ENCODE data around the gene P2RY2.

P2RY2 gene

GRCh38 chr11:73246303-73246702, 28.2 kb downstream of the P2RY2 start:
- no peak for TF ChIP-seq CTCF (IDR thresholded peaks at IDR 0.05; ENCODE audit: insufficient read depth, missing control alignments)
- no peak for DNase-seq (ENCODE audit: insufficient read length, low spot score)
- no peak for FAIRE-seq

- DNase-seq (ENCODE audit: insufficient read length, low spot score) (no peak), FAIRE-seq (no peak)
- TF ChIP-seq CTCF (IDR thresholded peaks at IDR 0.05; ENCODE audit: insufficient read depth, missing control alignments) = no peak
Observed at GRCh38 chr11:73248526-73249185, 30.6 kb downstream of the P2RY2 start.

GRCh38 chr11:73249304-73249703, 31.2 kb downstream of the P2RY2 start:
- DNase-seq (ENCODE audit: insufficient read length, low spot score) = no peak
- no peak for TF ChIP-seq CTCF (IDR thresholded peaks at IDR 0.05; ENCODE audit: insufficient read depth, missing control alignments)
- no peak for FAIRE-seq

- DNase-seq (ENCODE audit: insufficient read length, low spot score) (no peak), FAIRE-seq (no peak)
- no peak for TF ChIP-seq CTCF (IDR thresholded peaks at IDR 0.05; ENCODE audit: insufficient read depth, missing control alignments)
Observed at GRCh38 chr11:73249853-73250783, 32.0 kb downstream of the P2RY2 start.

- DNase-seq (ENCODE audit: insufficient read length, low spot score) (no peak), FAIRE-seq (no peak)
- no peak for TF ChIP-seq CTCF (IDR thresholded peaks at IDR 0.05; ENCODE audit: insufficient read depth, missing control alignments)
Observed at GRCh38 chr11:73252577-73253191, 34.6 kb downstream of the P2RY2 start.

GRCh38 chr11:73257342-73258103, 39.4 kb downstream of the P2RY2 start:
- no peak for DNase-seq (ENCODE audit: insufficient read length, low spot score)
- TF ChIP-seq CTCF (IDR thresholded peaks at IDR 0.05; ENCODE audit: insufficient read depth, missing control alignments) = no peak
- FAIRE-seq = no peak
